AG09319 (cell line): ENCODE data around the gene LY6G6F.

Source experiments
- DNase-seq: peaks from one replicate; pipeline ENCODE4 v3.0.0-alpha.2; 2010; ENCODE audit warnings: low read depth; ENCODE audit errors: extremely low read depth
- CTCF ChIP-seq: IDR thresholded peaks from 2 replicates; pipeline ENCODE4 v1.5.1; 2011; ENCODE audit warnings: low read depth, mild to moderate bottlenecking, inconsistent platforms, low read length, moderate library complexity

Gene LY6G6F

GRCh38 chr6:31721351-31722020 is 14.8 kb downstream of the LY6G6F start, which contains the start of gene LY6G6C:
Gene LY6G6C, minus strand, starts transcription at chr6:31721746. Its CDS starts 67 bp downstream, at chr6:31721679.
- no peak for DNase-seq
- TF ChIP-seq CTCF: no peak

GRCh38 chr6:31722173-31722572 is 15.5 kb downstream of the LY6G6F start:
- TF ChIP-seq CTCF: no peak
- no peak for DNase-seq

- TF ChIP-seq CTCF: no peak
- DNase-seq: no peak
These were observed 16.7 kb downstream of the LY6G6F start, which contains the start of gene MPIG6B for GRCh38 chr6:31723245-31723979. Gene MPIG6B, plus strand, starts transcription at chr6:31723373. Its CDS starts 11 bp downstream, at chr6:31723384.

- no peak for TF ChIP-seq CTCF
- no peak for DNase-seq
These were observed 17.5 kb downstream of the LY6G6F start for GRCh38 chr6:31723980-31724691.

GRCh38 chr6:31725502-31726350 is 19.1 kb downstream of the LY6G6F start:
- TF ChIP-seq CTCF: no peak
- no peak for DNase-seq

- no peak for TF ChIP-seq CTCF
- DNase-seq: no peak
These were observed 20.5 kb downstream of the LY6G6F start for GRCh38 chr6:31727034-31727716.
